Fibroblast of pulmonary artery (primary cell): Measurements from ENCODE around the gene TFR2.
"Not testable (repeated sequence)": the region's sequence is repeated elsewhere in the genome, so short reads cannot be mapped to it uniquely, and the experiment has no call there.

Source experiments
- DNase-seq: peaks from one replicate; pipeline ENCODE4 v3.0.0-alpha.2; 2010; ENCODE audit warnings: low read depth
- H3K4me3 ChIP-seq: replicated peaks from 2 replicates; pipeline ENCODE4 v1.5.1; 2011; ENCODE audit warnings: low read depth, mild to moderate bottlenecking, control low read depth, low read length, moderate library complexity
- CTCF ChIP-seq: IDR thresholded peaks from 2 replicates; pipeline ENCODE4 v1.5.1; 2011; ENCODE audit warnings: mild to moderate bottlenecking, control low read depth, low read length, inconsistent platforms; ENCODE audit errors: missing control alignments

Gene TFR2

GRCh38 chr7:100673302-100673941 lies 32.1 kb upstream of the TFR2 start, which contains the start of gene GNB2:
TSS of gene GNB2 (plus strand) at chr7:100673740. CDS start at chr7:100676266, 2,526 bp downstream.
- H3K4me3 ChIP-seq, result peak within 1 kb of the TSS; percentile 95
- peak; percentile 99 for DNase-seq
- no peak for TF ChIP-seq CTCF

GRCh38 chr7:100671353-100672327 lies 30.3 kb upstream of the TFR2 start:
- H3K4me3 ChIP-seq, result no peak overlapping the region
- no peak for TF ChIP-seq CTCF
- no peak for DNase-seq

- DNase-seq, result no peak
- TF ChIP-seq CTCF, result no peak
- H3K4me3 ChIP-seq, result no peak overlapping the region
These were observed 28.7 kb upstream of the TFR2 start for GRCh38 chr7:100670074-100670473.

- H3K4me3 ChIP-seq, DNase-seq: not testable (repeated sequence)
These were observed 27.8 kb upstream of the TFR2 start for GRCh38 chr7:100669106-100669505.

- TF ChIP-seq CTCF, result no peak
- no peak overlapping the region for H3K4me3 ChIP-seq
- no peak for DNase-seq
These were observed 26.7 kb upstream of the TFR2 start for GRCh38 chr7:100668069-100668449.

- no peak for DNase-seq
- no peak for TF ChIP-seq CTCF
- H3K4me3 ChIP-seq, result no peak overlapping the region
These were observed 26.1 kb upstream of the TFR2 start for GRCh38 chr7:100667331-100668068.

GRCh38 chr7:100665168-100665726 lies 23.9 kb upstream of the TFR2 start:
- H3K4me3 ChIP-seq, result no peak overlapping the region
- DNase-seq, result no peak
- TF ChIP-seq CTCF, result no peak

- not testable (repeated sequence) for H3K4me3 ChIP-seq, DNase-seq
These were observed 20.9 kb upstream of the TFR2 start for GRCh38 chr7:100662194-100662776.
